K562 treated with DMSO at 1 percent for 4 hours (cell line): ENCODE results near the gene OPN1MW. TPM values are rescaled to one million over a fixed set of nuclear protein-coding genes. Genes with fewer than 3 reads are reported as not detected.

Source experiments
- total RNA-seq: library from RNA; unstranded; fragments of 300-600 nt; gene quantifications from 2 replicates; pipeline ENCODE4 v1.2.3, GENCODE V29; 2022; ENCODE audit not compliant: insufficient read depth

Gene OPN1MW
- not detected in 2 replicates for total RNA-seq

DNA sequence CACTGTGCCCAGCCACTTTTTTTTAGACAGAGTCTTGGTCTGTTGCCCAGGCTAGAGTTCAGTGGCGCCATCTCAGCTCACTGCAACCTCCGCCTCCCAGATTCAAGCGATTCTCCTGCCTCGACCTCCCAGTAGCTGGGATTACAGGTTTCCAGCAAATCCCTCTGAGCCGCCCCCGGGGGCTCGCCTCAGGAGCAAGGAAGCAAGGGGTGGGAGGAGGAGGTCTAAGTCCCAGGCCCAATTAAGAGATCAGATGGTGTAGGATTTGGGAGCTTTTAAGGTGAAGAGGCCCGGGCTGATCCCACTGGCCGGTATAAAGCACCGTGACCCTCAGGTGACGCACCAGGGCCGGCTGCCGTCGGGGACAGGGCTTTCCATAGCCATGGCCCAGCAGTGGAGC lies at the start of gene OPN1MW:
Gene OPN1MW, plus strand, starts transcription at position 301 of the 400 bp plus-strand sequence. Its CDS starts 82 bp downstream, at position 383.

GRCh38 chrX:154144010-154144409 lies 38.4 kb upstream of the OPN1MW start, which contains the start of gene OPN1LW:
Gene OPN1LW, plus strand, starts transcription at chrX:154144243. Its CDS starts 41 bp downstream, at chrX:154144284.

GRCh38 chrX:154219456-154219855 lies 37.1 kb downstream of the OPN1MW start, which contains the start of gene OPN1MW2:
Gene OPN1MW2, plus strand, starts transcription at chrX:154219756. Its CDS starts 60 bp downstream, at chrX:154219816.

Other genes starting within 250 kb of the OPN1MW start
- gene NAA10, start 247.6 kb upstream of the OPN1MW start, total RNA-seq = 124 and 134 TPM in 2 replicates
- 46.8 and 64.1 TPM in 2 replicates for gene RENBP, start 238.0 kb upstream of the OPN1MW start, total RNA-seq
- 42.3 and 61.1 TPM in 2 replicates for gene HCFC1, start 210.8 kb upstream of the OPN1MW start, total RNA-seq
- 9.9 and 12.7 TPM in 2 replicates for gene TMEM187, start 209.8 kb upstream of the OPN1MW start, total RNA-seq
- 197 and 199 TPM in 2 replicates for gene IRAK1, start 162.7 kb upstream of the OPN1MW start, total RNA-seq
- 30.0 and 30.4 TPM in 2 replicates for gene MECP2, start 84.9 kb upstream of the OPN1MW start, total RNA-seq
- not detected in 2 replicates for gene OPN1LW, start 38.4 kb upstream of the OPN1MW start, total RNA-seq
- gene OPN1MW2, start 37.2 kb downstream of the OPN1MW start, total RNA-seq = not detected in 2 replicates
- not detected in 2 replicates for gene OPN1MW3, start 75.0 kb downstream of the OPN1MW start, total RNA-seq
- gene TEX28, start 112.5 kb downstream of the OPN1MW start, total RNA-seq = not detected in 2 replicates
- gene TKTL1, start 113.2 kb downstream of the OPN1MW start, total RNA-seq = 1.2 and 2.2 TPM in 2 replicates
- gene FLNA, start 192.0 kb downstream of the OPN1MW start, total RNA-seq = 626 and 661 TPM in 2 replicates
- 102 and 119 TPM in 2 replicates for gene EMD, start 196.7 kb downstream of the OPN1MW start, total RNA-seq
- gene RPL10, start 215.8 kb downstream of the OPN1MW start, total RNA-seq = 14,280 and 14,407 TPM in 2 replicates
- 18.1 and 21.6 TPM in 2 replicates for gene DNASE1L1, start 226.7 kb downstream of the OPN1MW start, total RNA-seq
- 35.2 and 47.4 TPM in 2 replicates for gene TAFAZZIN, start 228.9 kb downstream of the OPN1MW start, total RNA-seq
- 230 and 231 TPM in 2 replicates for gene ATP6AP1, start 246.1 kb downstream of the OPN1MW start, total RNA-seq